HG03342 (cell line): ENCODE results near the gene ITGB1BP2.
A peak's percentile ranks its signal among the peaks of the same experiment; 100 is the strongest.
"Not testable (repeated sequence)": the region's sequence is repeated elsewhere in the genome, so short reads cannot be mapped to it uniquely, and the experiment has no call there.

Experiments used
- ATAC-seq: cut with Tn5 transposase; IDR thresholded peaks from one replicate; pipeline ENCODE4 v1.9.1; 2021; ENCODE audit warnings: mild to moderate bottlenecking, moderate library complexity; ENCODE audit not compliant: unreplicated experiment

Gene ITGB1BP2

GRCh38 chrX:71301195-71301924 is at the start of gene ITGB1BP2:
ITGB1BP2 (plus strand) TSS chrX:71301750; CDS start chrX:71301807, 57 bp downstream.
- ATAC-seq, result no peak

GRCh38 chrX:71252221-71252620 is 49.3 kb upstream of the ITGB1BP2 start:
- ATAC-seq, result no peak

- no peak for ATAC-seq
Observed at GRCh38 chrX:71253253-71254091, 48.1 kb upstream of the ITGB1BP2 start.

- ATAC-seq, result peak; percentile 86
Observed at GRCh38 chrX:71254092-71254963, 47.2 kb upstream of the ITGB1BP2 start, which contains the start of gene ZMYM3. ZMYM3 (minus strand) TSS chrX:71254140; CDS start chrX:71253255, 885 bp downstream.

GRCh38 chrX:71256051-71256450 is 45.5 kb upstream of the ITGB1BP2 start:
- ATAC-seq, result no peak

GRCh38 chrX:71256856-71257255 is 44.7 kb upstream of the ITGB1BP2 start:
- no peak for ATAC-seq

- not testable (repeated sequence) for ATAC-seq
Observed at GRCh38 chrX:71268624-71269023, 32.9 kb upstream of the ITGB1BP2 start.

- ATAC-seq, result no peak
Observed at GRCh38 chrX:71269801-71270395, 31.7 kb upstream of the ITGB1BP2 start.

- not testable (repeated sequence) for ATAC-seq
Observed at GRCh38 chrX:71272313-71272712, 29.2 kb upstream of the ITGB1BP2 start.

- ATAC-seq, result not testable (repeated sequence)
Observed at GRCh38 chrX:71281300-71281699, 20.2 kb upstream of the ITGB1BP2 start.

- ATAC-seq, result peak; percentile 41
Observed at GRCh38 chrX:71282514-71283402, 18.8 kb upstream of the ITGB1BP2 start.

- peak; percentile 80 for ATAC-seq
Observed at GRCh38 chrX:71283403-71284143, 18.0 kb upstream of the ITGB1BP2 start, which contains the start of gene NONO. NONO (plus strand) TSS chrX:71283635; CDS start chrX:71290638, 7,003 bp downstream.

- ATAC-seq, result no peak
Observed at GRCh38 chrX:71285929-71286328, 15.6 kb upstream of the ITGB1BP2 start.

- ATAC-seq, result no peak
Observed at GRCh38 chrX:71291381-71291780, 10.2 kb upstream of the ITGB1BP2 start.

- ATAC-seq, result no peak
Observed at GRCh38 chrX:71292669-71293365, 8.7 kb upstream of the ITGB1BP2 start.

- ATAC-seq, result no peak
Observed at GRCh38 chrX:71296806-71297205, 4.7 kb upstream of the ITGB1BP2 start.

GRCh38 chrX:71298119-71298518 is 3.4 kb upstream of the ITGB1BP2 start:
- ATAC-seq, result no peak

GRCh38 chrX:71300064-71300463 is 1.5 kb upstream of the ITGB1BP2 start:
- not testable (repeated sequence) for ATAC-seq
